Activated naive CD8-positive, alpha-beta T cell treated with anti-CD3 and anti-CD28 coated beads, Interleukin-2, amount 50 U/mL, for 24 hours (primary cell): ENCODE results near the gene TMEM9.
A peak's percentile ranks its signal among the peaks of the same experiment; 100 is the strongest.
"Not testable (repeated sequence)": the region's sequence is repeated elsewhere in the genome, so short reads cannot be mapped to it uniquely, and the experiment has no call there.

ENCODE experiments used
- ATAC-seq: fragments of 150-1000 bp; cut with Tn5 transposase; one replicate; pipeline ENCODE4 v1.10.0; 2021
- DNase-seq: peaks from one replicate; pipeline ENCODE4 v3.0.0; 2021
- H3K27ac Mint-ChIP-seq: one replicate; pipeline ENCODE4 v1.8.0; 2021; ENCODE audit warnings: mild to moderate bottlenecking, mixed read lengths
- H3K27me3 Mint-ChIP-seq: one replicate; pipeline ENCODE4 v1.8.0; 2021; ENCODE audit warnings: mixed read lengths
- H3K36me3 Mint-ChIP-seq: one replicate; pipeline ENCODE4 v1.8.0; 2021; ENCODE audit warnings: low read depth, mixed read lengths
- H3K4me1 Mint-ChIP-seq: one replicate; pipeline ENCODE4 v1.8.0; 2021; ENCODE audit warnings: mixed read lengths
- H3K4me3 Mint-ChIP-seq: one replicate; pipeline ENCODE4 v1.8.0; 2021; ENCODE audit warnings: mild to moderate bottlenecking, moderate library complexity, mixed read lengths
- H3K9me3 Mint-ChIP-seq: one replicate; pipeline ENCODE4 v1.8.0; 2021; ENCODE audit warnings: mixed read lengths

TMEM9 gene

DNA sequence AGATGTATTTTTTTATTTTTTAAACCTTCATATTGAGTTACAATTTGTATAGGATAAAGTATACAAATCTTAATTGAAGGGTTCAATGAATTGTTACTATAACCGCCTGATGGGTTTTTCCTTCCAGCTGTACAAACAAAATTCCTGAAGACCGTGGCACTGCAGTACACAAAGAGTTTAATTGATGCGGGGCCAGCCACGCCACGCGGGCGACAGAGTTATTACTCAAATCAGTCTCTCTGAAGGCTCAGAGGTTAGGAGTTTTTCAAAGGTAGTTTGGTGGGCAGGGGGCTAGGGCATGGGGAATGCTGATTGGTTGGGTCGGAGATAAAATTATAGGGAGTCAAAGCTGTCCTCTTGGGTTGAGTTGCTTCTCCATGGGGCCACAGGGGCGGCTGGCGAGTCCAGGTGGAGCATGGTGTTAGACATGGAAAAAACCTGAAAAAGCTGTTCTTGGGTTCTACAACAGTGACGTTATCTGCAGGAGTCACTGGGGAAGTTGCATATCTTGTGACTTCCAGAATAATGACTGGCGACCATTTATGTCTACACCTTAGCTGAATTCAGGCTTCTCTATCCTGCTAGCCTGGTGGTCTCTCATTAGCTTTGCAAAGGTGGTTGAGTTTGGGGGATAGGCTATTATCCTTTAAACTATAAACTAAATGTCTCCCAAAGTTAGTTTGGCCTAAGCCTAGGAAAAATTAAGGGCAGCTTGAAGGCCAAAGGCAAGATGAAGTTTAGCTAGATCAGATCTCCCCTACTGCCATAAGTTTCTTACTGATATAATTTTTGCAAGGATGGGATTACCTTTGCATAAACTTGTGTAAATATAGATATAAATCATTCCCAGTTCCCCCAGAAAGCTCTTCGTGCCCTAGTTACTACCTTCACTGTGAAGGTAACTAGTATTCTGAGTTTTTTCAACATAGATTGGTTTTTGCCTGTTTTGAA, 13.0 kb upstream of the TMEM9 start:
- Mint-ChIP-seq H3K4me1 (peaks cover 16% of the 10 kb centered on the region), H3K36me3 (no peaks in the 10 kb centered on the region), H3K27ac (no peak overlapping the region), H3K9me3 (no peaks in the 10 kb centered on the region), H3K4me3 (no peak overlapping the region), H3K27me3 (peaks cover 12% of the 10 kb centered on the region)
- DNase-seq (no peak), ATAC-seq (no peak)

DNA sequence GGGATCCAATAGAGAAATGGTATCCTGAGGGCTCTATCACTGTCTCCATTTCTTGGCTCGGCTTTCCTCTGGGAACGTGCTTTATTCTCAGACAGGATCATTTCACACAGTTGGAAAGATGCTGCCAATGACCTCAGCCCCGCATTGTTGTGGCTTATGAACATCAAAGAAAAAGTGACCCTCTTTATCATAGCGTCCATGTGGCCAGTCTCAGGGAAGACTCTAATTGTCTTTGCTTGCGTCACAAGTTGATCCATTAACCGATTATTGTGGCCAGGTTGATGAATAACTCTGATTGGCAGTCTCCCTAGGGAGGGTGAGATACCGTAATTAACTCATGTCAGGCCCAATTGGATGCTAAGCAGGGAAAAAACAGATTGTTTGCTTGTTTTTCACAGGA, 10.4 kb upstream of the TMEM9 start:
- Mint-ChIP-seq H3K4me3 (no peak overlapping the region), H3K9me3 (no peaks in the 10 kb centered on the region), H3K36me3 (no peaks in the 10 kb centered on the region), H3K27me3 (peaks cover 7% of the 10 kb centered on the region), H3K4me1 (no peaks in the 10 kb centered on the region), H3K27ac (no peak overlapping the region)
- ATAC-seq (no peak), DNase-seq (no peak)

DNA sequence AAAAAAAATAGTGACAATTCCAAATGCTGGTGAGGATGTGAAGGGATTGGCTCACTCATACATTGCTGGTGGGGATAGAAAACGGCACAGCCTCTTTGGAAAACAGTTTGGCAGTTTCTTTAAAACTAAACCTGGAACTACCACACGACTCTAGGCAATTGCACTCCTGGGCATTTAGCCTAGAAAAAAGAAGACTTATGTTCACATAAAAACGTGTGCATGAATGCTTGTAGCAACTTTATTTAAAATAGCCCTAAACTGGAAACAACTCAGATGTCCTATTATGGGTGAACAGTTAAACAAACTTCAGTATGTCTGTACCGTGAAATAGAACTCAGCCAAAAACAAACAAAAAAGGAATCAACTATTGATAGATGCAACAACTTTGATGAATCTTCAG, 9.4 kb upstream of the TMEM9 start:
- Mint-ChIP-seq H3K9me3 (no peaks in the 10 kb centered on the region), H3K4me3 (no peak overlapping the region), H3K27me3 (peaks cover 4% of the 10 kb centered on the region), H3K36me3 (no peaks in the 10 kb centered on the region), H3K4me1 (no peaks in the 10 kb centered on the region), H3K27ac (no peak overlapping the region)
- no peak for DNase-seq
- no peak for ATAC-seq

DNA sequence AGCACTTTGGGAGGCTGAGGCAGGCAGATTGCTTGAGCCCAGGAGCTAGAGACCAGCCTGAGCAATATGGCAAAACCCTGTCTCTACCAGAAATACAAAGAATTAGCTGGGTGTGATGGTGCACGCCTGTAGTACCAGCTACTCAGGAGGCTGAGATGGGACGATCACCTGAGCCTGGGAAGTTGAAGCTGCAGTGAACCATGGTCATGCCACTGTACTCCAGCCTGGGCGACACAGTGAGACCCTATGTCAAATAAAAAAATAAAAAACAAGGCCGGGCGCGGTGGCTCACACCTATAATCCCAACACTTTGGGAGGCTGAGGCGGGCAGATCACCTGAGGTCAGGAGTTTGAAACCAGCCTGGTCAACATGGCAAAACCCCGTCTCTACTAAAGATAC, 8.8 kb upstream of the TMEM9 start:
- H3K4me1 Mint-ChIP-seq: not testable (repeated sequence)

DNA sequence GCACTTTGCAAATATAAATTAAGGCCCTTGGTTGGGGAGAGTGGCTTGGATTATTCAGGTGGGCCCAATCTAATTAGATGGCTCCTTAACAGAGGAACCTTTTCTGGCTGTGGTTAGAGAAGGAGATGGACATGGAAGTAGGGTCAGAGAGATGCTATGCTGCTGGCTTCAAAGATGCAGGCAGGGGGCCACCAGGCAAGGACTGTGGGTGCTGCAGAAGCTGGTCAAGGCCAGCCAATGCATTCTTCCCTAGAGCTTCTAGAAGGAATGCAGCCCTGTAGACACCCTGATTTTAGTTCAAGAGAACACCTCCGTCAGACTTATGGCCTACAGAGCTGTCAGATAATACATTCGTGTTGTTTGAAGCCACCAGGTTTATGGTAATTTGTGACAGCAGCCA, 3.7 kb upstream of the TMEM9 start:
- H3K4me3 Mint-ChIP-seq: no peak overlapping the region
- H3K4me1 Mint-ChIP-seq: peaks cover 13% of the 10 kb centered on the region
- peaks cover 15% of the 10 kb centered on the region for H3K27me3 Mint-ChIP-seq
- no peak overlapping the region for H3K27ac Mint-ChIP-seq
- ATAC-seq: no peak
- no peaks in the 10 kb centered on the region for H3K9me3 Mint-ChIP-seq
- DNase-seq: no peak
- H3K36me3 Mint-ChIP-seq: no peaks in the 10 kb centered on the region

More for the DNA sequence above, 8.8 kb upstream of the TMEM9 start:
- H3K36me3 Mint-ChIP-seq, H3K27ac Mint-ChIP-seq, H3K27me3 Mint-ChIP-seq, H3K9me3 Mint-ChIP-seq, ATAC-seq, DNase-seq, H3K4me3 Mint-ChIP-seq: not testable (repeated sequence)

DNA sequence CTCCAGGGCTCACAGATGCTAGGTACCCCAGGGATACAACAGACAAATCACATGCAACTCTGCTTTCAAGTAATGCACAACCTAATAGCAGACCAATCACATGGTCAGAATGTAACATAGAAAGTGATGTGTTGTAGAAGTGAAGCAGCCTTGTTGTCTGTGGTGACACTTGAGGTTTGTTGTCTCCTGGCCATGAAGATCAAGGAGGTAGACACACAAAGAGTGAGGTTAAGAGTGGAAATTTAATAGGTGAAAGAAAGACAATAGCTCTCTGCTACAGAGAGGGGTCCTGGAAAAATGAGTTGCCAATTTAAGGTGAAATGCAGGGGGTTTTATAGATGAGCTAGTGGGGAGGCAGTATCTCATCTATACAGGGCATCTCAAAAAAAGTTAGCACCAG, 2.5 kb upstream of the TMEM9 start:
- ATAC-seq: no peak
- Mint-ChIP-seq H3K4me3 (no peak overlapping the region), H3K27ac (no peak overlapping the region), H3K27me3 (peaks cover 15% of the 10 kb centered on the region), H3K36me3 (no peaks in the 10 kb centered on the region), H3K9me3 (no peaks in the 10 kb centered on the region), H3K4me1 (peaks cover 17% of the 10 kb centered on the region)
- no peak for DNase-seq

DNA sequence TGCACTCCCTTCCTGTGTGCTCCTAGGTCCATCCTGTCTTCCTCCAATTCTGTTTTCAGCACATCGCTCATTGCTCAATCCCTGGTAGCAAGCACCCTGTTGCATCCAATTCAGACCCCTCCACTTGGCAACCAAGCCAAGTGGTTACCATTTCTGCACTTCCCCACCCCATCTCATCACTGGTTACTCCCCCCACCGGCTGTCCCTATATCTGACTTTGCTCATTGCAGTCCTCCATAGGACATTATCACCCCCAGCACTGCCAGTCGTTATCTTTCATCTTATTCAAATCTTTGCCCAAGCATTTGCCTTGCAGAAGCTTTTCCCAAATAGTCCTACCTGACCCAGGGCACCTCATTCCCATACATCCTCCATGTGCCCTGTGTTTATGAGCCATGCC, 2.1 kb upstream of the TMEM9 start:
- Mint-ChIP-seq H3K27me3 (peaks cover 15% of the 10 kb centered on the region), H3K36me3 (no peaks in the 10 kb centered on the region), H3K27ac (no peak overlapping the region), H3K4me3 (no peak overlapping the region), H3K4me1 (peaks cover 17% of the 10 kb centered on the region), H3K9me3 (no peaks in the 10 kb centered on the region)
- ATAC-seq (no peak), DNase-seq (no peak)

DNA sequence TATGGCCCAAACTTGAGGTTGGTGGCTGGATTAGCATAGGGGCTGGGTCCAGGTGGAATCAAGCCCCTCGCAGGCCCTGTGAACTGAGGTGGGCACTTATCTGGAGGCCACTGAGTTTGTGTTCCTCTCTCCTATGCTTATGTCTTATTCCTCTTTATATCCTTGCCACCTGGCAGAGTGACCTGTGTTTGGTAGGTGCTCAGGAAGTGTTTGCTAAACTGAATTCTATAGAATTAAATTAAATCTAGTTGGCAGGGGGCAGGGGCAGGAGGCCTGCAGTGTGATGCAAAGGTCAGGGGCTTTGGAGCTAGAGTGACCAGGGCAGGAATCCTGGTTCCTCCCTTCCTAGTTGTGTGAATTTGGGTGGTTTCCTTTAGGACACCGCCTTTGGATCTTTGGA, 1.1 kb upstream of the TMEM9 start:
- no peaks in the 10 kb centered on the region for H3K9me3 Mint-ChIP-seq
- peaks cover 13% of the 10 kb centered on the region for H3K27me3 Mint-ChIP-seq
- H3K4me1 Mint-ChIP-seq: peaks cover 17% of the 10 kb centered on the region
- no peak overlapping the region for H3K27ac Mint-ChIP-seq
- DNase-seq (no peak), ATAC-seq (no peak)
- no peak overlapping the region for H3K4me3 Mint-ChIP-seq
- peaks cover 4% of the 10 kb centered on the region for H3K36me3 Mint-ChIP-seq

DNA sequence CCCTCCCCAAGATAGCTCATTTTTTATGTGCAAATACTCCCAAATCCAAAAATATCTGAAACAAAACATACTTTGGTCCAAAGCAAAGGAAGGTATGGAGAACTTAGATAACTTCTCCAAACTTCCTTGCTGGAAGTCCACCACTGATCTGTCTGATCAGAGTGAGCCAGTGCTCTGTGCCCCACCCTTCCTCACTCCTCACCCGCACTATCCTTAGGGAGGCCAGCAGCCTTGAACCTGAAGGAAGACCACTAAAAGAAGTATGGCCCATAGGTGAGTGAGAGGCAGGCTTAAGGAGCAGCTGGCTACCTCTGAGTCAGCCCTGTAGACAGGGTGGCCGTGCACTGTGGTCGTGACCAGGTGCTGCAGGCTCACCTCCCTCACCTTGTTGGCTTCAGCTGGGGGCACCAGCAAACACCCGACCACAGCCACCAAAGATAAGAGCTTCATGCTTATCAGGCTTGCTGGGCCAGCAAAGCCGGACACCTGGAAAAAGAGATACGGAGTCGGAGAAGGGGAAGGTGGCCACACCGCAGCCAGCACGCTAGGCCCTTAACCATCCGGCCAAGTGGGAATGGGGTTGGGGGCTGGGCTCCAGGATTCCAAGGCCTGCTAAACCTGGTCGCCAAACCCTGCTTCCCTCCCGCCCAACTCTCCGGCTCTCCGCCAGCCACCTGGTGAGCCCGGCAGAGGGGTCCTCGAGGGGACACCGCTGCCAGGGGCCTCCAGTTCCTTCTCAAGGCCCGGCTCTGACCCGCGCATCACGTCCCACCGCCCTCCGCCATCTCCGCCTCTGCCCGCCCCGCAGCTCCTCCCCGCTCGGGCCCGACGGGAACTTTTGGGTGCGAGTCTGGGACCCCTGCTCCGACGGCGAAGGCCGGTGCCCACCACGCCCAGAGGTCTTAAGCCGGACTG, 543 bp downstream of the TMEM9 start:
- H3K27me3 Mint-ChIP-seq: peaks cover 11% of the 10 kb centered on the region
- peak overlapping the region; percentile 67 for H3K27ac Mint-ChIP-seq
- peak overlapping the region; percentile 81 for H3K4me3 Mint-ChIP-seq
- H3K4me1 Mint-ChIP-seq: peaks cover 17% of the 10 kb centered on the region
- ATAC-seq (peak; percentile 80), DNase-seq (no peak)
- no peaks in the 10 kb centered on the region for H3K9me3 Mint-ChIP-seq
- peaks cover 6% of the 10 kb centered on the region for H3K36me3 Mint-ChIP-seq

DNA sequence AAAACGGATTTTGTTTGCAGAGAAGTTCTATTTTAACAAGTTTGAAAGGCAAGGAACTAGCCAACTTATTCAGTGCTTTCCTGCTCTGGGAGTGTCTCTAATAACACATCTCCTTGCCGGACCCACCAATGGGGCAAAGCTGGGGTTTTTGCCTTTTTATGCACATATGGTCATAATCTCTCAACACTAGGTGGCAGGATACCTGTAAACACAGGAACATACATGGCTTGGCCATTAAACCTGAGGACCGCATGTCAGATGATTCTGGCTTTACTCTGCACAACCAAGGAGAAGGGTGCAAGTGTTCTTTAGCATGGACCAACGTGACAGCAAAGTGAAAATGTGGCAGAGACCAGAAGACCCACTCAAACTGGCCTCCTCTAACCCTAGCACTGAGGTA, 4.9 kb downstream of the TMEM9 start:
- H3K36me3 Mint-ChIP-seq: peaks cover 8% of the 10 kb centered on the region
- ATAC-seq: no peak
- H3K27ac Mint-ChIP-seq: no peak overlapping the region
- H3K4me1 Mint-ChIP-seq: peaks cover 12% of the 10 kb centered on the region
- DNase-seq: no peak
- H3K27me3 Mint-ChIP-seq: no peaks in the 10 kb centered on the region
- H3K9me3 Mint-ChIP-seq: no peaks in the 10 kb centered on the region
- H3K4me3 Mint-ChIP-seq: no peak overlapping the region

DNA sequence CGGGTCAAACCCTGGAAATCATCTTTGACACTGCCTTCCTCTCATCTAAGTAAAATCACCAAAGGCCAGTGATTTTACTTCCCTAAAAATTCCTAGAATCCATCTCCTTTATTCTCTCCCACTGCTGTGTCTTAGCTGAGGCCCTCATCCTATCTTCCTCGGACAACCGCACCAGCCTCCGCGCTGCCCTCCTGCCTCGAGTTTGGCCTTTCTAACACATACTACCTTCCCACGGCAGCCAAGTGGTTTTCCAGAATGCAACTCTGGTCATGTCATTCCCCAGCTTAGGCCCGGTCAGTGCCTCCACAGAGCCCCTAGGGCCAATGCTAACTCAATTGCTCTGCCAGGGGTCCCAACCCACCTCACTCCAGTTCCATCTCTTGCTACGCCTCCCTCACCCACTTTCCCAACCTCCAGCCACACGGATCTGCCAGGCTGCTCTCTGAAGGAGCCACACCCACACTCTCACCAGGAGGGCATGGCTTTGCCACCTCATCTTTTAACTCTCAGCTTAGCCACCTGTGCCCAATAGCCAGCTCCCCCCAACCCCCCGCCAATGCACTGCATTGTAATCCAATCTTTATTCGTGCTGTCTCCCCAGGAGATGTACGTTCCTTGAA, 6.8 kb downstream of the TMEM9 start:
- peaks cover under 1% of the 10 kb centered on the region for H3K4me1 Mint-ChIP-seq
- H3K36me3 Mint-ChIP-seq: peaks cover 13% of the 10 kb centered on the region
- H3K9me3 Mint-ChIP-seq: no peaks in the 10 kb centered on the region
- DNase-seq (no peak), ATAC-seq (no peak)
- H3K27ac Mint-ChIP-seq: no peak overlapping the region
- no peaks in the 10 kb centered on the region for H3K27me3 Mint-ChIP-seq
- H3K4me3 Mint-ChIP-seq: no peak overlapping the region

DNA sequence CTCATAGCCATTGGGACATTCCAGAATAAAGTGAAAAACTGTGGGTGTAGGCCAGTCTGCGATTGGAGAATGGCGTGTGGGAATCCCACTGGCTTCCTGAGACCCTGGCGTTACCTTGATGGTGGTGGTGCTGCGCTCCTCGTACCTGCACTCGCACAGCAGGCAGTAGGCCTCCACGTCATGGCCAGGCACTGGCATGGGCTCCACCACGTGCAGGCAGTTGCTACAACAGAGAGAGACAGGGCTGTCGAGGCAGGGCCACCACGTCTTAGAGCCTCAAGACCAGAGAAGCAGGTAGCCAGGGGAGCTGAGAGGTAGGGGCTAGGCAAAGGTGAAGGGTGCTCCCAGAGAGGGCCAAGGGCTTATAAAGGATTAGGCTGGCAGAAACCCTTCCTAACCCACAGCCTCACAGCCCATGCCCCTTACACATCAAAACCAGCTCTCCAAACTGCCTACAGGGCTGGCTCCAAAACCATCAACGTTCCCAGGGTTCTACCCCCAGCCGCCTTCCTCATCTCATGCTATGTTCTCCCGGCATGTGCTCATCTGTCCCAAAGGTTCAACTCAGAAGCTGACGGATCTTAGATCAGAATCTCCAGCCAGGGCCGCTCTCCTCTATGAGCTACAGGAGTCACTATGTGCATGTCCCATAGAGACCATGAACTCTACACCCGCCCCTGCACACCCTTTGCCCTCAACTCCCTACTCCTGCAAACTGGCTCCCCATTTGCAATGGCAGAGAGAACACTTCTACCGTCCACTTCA, 7.5 kb downstream of the TMEM9 start:
- no peak overlapping the region for H3K4me3 Mint-ChIP-seq
- DNase-seq (no peak), ATAC-seq (no peak)
- no peaks in the 10 kb centered on the region for H3K4me1 Mint-ChIP-seq
- no peak overlapping the region for H3K27ac Mint-ChIP-seq
- H3K27me3 Mint-ChIP-seq: no peaks in the 10 kb centered on the region
- H3K9me3 Mint-ChIP-seq: no peaks in the 10 kb centered on the region
- peaks cover 13% of the 10 kb centered on the region for H3K36me3 Mint-ChIP-seq

DNA sequence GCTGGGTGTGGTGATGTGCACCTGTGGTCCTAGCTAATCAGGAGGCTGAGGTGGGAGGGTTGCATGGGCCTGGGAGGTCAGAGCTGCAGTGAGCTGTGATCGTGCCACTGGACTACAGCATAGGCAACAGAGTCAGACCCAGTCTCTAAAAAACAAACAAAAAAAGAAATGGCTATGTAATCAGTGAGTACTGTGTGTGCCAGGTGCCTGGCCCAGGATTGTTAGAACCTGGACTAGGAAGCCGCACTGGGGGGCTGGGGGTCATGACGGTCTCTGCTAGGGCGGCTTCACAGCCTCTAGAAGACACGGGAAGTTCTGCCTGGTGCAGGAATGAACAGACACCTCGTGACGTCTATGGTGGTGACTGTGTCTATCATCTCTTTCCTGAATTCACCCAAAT, 8.5 kb downstream of the TMEM9 start:
- Mint-ChIP-seq H3K36me3 (peaks cover 11% of the 10 kb centered on the region), H3K27ac (no peak overlapping the region), H3K4me3 (no peak overlapping the region), H3K9me3 (no peaks in the 10 kb centered on the region), H3K27me3 (no peaks in the 10 kb centered on the region), H3K4me1 (no peaks in the 10 kb centered on the region)
- no peak for DNase-seq
- ATAC-seq: no peak

DNA sequence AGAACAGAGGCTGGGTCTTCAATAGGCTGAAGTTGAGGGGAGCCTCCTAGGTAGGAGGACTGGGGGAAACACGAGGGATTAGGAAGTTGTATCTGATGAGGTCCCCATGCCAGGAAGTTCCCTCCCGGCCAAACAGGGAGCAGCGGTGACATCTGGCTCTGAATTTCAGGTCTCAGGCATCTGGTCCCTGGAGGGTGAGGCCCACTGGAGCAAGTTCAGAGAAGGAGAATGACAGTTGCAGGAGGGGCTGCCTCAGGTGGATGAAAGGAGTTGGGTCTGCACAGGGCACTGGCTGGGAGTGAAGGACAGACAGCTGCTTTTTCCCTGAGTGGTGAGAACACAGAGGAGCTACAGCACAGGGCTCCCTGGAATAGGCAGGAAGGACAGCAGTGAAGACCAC, 9.1 kb downstream of the TMEM9 start:
- Mint-ChIP-seq H3K36me3 (peaks cover 9% of the 10 kb centered on the region), H3K27ac (no peak overlapping the region)

More for the DNA sequence above, 9.1 kb downstream of the TMEM9 start:
- Mint-ChIP-seq H3K27me3 (no peaks in the 10 kb centered on the region), H3K4me1 (no peaks in the 10 kb centered on the region), H3K9me3 (no peaks in the 10 kb centered on the region), H3K4me3 (no peak overlapping the region)
- DNase-seq (no peak), ATAC-seq (no peak)
